Embryonic facial prominence (tissue), 1 donor: ENCODE measurements around the gene PTPRH.
A peak's percentile ranks its signal among the peaks of the same experiment; 100 is the strongest.
"Not testable (repeated sequence)": the region's sequence is repeated elsewhere in the genome, so short reads cannot be mapped to it uniquely, and the experiment has no call there.

Experiments
- DNase-seq: peaks from one replicate; pipeline ENCODE4 v3.0.0-alpha.2; 2016; ENCODE audit errors: extremely low spot score

PTPRH gene

GRCh38 chr19:55226788-55227187, 17.5 kb upstream of the PTPRH start:
- no peak for DNase-seq

GRCh38 chr19:55226273-55226672, 17.0 kb upstream of the PTPRH start:
- no peak for DNase-seq

GRCh38 chr19:55225415-55225958, 16.2 kb upstream of the PTPRH start:
- DNase-seq = no peak

GRCh38 chr19:55224679-55225414, 15.5 kb upstream of the PTPRH start:
- not testable (repeated sequence) for DNase-seq

- DNase-seq = no peak
These were observed 14.9 kb upstream of the PTPRH start for GRCh38 chr19:55224038-55224665.

GRCh38 chr19:55223291-55224037, 14.2 kb upstream of the PTPRH start:
- no peak for DNase-seq

- no peak for DNase-seq
These were observed 11.2 kb upstream of the PTPRH start for GRCh38 chr19:55220525-55220924.

GRCh38 chr19:55216461-55217198, 7.3 kb upstream of the PTPRH start:
- peak; percentile 11 for DNase-seq

- no peak for DNase-seq
These were observed 4.2 kb upstream of the PTPRH start for GRCh38 chr19:55213547-55213946.

- DNase-seq = no peak
These were observed 3.1 kb upstream of the PTPRH start for GRCh38 chr19:55212447-55212846.

GRCh38 chr19:55209693-55210472, 582 bp upstream of the PTPRH start:
- no peak for DNase-seq

GRCh38 chr19:55206664-55207500, 2.4 kb downstream of the PTPRH start:
- DNase-seq = no peak

- not testable (repeated sequence) for DNase-seq
These were observed 7.1 kb downstream of the PTPRH start for GRCh38 chr19:55202199-55202598.

- DNase-seq = no peak
These were observed 9.6 kb downstream of the PTPRH start for GRCh38 chr19:55199620-55200204.

GRCh38 chr19:55198651-55199050, 10.7 kb downstream of the PTPRH start:
- DNase-seq = no peak

- no peak for DNase-seq
These were observed 11.8 kb downstream of the PTPRH start for GRCh38 chr19:55197528-55197927.

GRCh38 chr19:55196803-55197202, 12.5 kb downstream of the PTPRH start:
- DNase-seq = no peak

GRCh38 chr19:55193481-55193880, 15.8 kb downstream of the PTPRH start:
- no peak for DNase-seq

GRCh38 chr19:55189403-55189835, 19.9 kb downstream of the PTPRH start:
- DNase-seq = no peak

GRCh38 chr19:55188625-55189024, 20.7 kb downstream of the PTPRH start:
- DNase-seq = no peak
